Measurements from ENCODE around the gene PTPN14. TPM values are rescaled to one million over a fixed set of nuclear protein-coding genes. Genes with fewer than 3 reads are reported as not detected.

The PTPN14 gene
- polyA plus RNA-seq, 1 donor from 2014 or later = 0.07 TPM

DNA sequence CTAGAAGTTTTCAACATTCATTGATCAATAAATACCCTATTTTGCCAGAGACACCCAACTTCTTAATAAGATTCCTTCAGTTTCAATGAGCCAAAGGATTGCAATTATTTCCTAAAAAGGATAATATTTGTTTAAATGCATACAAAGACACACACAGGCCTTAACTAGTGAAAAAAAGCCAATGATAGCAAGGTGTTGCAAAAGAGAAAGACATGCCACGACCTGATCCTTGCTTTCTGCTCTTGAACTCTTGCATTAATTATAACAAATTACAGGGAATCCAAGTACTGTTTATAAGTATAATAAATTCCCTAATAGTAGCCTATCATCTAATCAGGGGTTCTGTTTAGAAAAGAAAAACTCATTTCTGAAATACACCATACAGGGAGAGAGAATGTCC, 131.1 kb downstream of the PTPN14 start:
- Histone ChIP-seq H4K20me1 (ENCODE audit: insufficient read depth) (no peaks in the 10 kb centered on the region), H3K4me3 (ENCODE audit: low read length) (no peak overlapping the region), H3K9me3 (ENCODE audit: low read length) (no peaks in the 10 kb centered on the region), H2AFZ (ENCODE audit: low read depth, low read length) (no peak overlapping the region), H3K27me3 (ENCODE audit: insufficient read depth, low read depth, low read length) (no peaks in the 10 kb centered on the region), H3K4me2 (ENCODE audit: low read length) (no peak overlapping the region), H3K36me3 (ENCODE audit: insufficient read depth, low read length) (no peaks in the 10 kb centered on the region), H3K9me2 (ENCODE audit: insufficient read depth, low read length) (no peaks in the 10 kb centered on the region), H3K9ac (ENCODE audit: low read length) (no peak overlapping the region), H3F3A (ENCODE audit: insufficient read depth, low read length, poor library complexity, severe bottlenecking) (no peaks in the 10 kb centered on the region), H3K27ac (ENCODE audit: low read length) (no peak overlapping the region), H3K79me2 (replicated peaks; ENCODE audit: insufficient read depth, low read length) (no peaks in the 10 kb centered on the region)
- TF ChIP-seq, protein P1, sequence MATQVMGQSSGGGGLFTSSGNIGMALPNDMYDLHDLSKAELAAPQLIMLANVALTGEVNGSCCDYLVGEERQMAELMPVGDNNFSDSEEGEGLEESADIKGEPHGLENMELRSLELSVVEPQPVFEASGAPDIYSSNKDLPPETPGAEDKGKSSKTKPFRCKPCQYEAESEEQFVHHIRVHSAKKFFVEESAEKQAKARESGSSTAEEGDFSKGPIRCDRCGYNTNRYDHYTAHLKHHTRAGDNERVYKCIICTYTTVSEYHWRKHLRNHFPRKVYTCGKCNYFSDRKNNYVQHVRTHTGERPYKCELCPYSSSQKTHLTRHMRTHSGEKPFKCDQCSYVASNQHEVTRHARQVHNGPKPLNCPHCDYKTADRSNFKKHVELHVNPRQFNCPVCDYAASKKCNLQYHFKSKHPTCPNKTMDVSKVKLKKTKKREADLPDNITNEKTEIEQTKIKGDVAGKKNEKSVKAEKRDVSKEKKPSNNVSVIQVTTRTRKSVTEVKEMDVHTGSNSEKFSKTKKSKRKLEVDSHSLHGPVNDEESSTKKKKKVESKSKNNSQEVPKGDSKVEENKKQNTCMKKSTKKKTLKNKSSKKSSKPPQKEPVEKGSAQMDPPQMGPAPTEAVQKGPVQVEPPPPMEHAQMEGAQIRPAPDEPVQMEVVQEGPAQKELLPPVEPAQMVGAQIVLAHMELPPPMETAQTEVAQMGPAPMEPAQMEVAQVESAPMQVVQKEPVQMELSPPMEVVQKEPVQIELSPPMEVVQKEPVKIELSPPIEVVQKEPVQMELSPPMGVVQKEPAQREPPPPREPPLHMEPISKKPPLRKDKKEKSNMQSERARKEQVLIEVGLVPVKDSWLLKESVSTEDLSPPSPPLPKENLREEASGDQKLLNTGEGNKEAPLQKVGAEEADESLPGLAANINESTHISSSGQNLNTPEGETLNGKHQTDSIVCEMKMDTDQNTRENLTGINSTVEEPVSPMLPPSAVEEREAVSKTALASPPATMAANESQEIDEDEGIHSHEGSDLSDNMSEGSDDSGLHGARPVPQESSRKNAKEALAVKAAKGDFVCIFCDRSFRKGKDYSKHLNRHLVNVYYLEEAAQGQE (IDR thresholded peaks at IDR 0.05; ENCODE audit: borderline replicate concordance) = no peak
- TF ChIP-seq POLR2AphosphoS5 (IDR thresholded peaks at IDR 0.05) (no peak), RAD21 (conservative IDR thresholded peaks at IDR 0.05) (no peak), SMC3 (conservative IDR thresholded peaks at IDR 0.05; ENCODE audit: poor library complexity) (no peak), TAF1 (IDR thresholded peaks at IDR 0.05; ENCODE audit: low read depth) (no peak), EZH2 (IDR thresholded peaks at IDR 0.05; ENCODE audit: borderline replicate concordance, insufficient read depth, low read length, poor library complexity, severe bottlenecking) (no peak), MXI1 (conservative IDR thresholded peaks at IDR 0.05; ENCODE audit: poor library complexity, severe bottlenecking) (no peak), EP300 (conservative IDR thresholded peaks at IDR 0.05; ENCODE audit: poor library complexity, severe bottlenecking) (no peak)
- TF ChIP-seq, protein P2, sequence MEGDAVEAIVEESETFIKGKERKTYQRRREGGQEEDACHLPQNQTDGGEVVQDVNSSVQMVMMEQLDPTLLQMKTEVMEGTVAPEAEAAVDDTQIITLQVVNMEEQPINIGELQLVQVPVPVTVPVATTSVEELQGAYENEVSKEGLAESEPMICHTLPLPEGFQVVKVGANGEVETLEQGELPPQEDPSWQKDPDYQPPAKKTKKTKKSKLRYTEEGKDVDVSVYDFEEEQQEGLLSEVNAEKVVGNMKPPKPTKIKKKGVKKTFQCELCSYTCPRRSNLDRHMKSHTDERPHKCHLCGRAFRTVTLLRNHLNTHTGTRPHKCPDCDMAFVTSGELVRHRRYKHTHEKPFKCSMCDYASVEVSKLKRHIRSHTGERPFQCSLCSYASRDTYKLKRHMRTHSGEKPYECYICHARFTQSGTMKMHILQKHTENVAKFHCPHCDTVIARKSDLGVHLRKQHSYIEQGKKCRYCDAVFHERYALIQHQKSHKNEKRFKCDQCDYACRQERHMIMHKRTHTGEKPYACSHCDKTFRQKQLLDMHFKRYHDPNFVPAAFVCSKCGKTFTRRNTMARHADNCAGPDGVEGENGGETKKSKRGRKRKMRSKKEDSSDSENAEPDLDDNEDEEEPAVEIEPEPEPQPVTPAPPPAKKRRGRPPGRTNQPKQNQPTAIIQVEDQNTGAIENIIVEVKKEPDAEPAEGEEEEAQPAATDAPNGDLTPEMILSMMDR (IDR thresholded peaks at IDR 0.05; ENCODE audit: poor library complexity, severe bottlenecking) = no peak

DNA sequence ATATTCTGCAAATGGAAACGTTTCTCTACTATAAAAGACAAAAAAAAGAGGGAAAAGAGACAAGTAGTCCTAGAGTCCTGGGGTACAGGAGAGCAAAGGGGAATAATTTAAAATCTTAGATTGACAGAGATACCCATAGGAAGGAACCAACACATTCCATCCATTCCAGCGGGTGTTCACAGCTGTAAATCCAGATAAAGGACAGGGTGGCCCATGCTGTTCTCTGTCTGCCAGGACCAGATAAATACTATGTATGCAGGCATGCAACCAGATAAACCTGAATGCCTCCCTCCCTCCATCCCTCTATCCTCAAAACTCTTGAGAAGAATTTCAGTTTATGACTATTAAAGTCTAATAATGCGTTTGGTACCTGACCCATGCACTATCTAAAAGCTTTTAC, 131.8 kb downstream of the PTPN14 start:
- TF ChIP-seq MXI1 (conservative IDR thresholded peaks at IDR 0.05; ENCODE audit: poor library complexity, severe bottlenecking) = no peak
- no peak for TF ChIP-seq EP300 (conservative IDR thresholded peaks at IDR 0.05; ENCODE audit: poor library complexity, severe bottlenecking)
- no peak for TF ChIP-seq RAD21 (conservative IDR thresholded peaks at IDR 0.05)
- TF ChIP-seq, protein P2 (IDR thresholded peaks at IDR 0.05; ENCODE audit: poor library complexity, severe bottlenecking) = no peak
- no peak for TF ChIP-seq SMC3 (conservative IDR thresholded peaks at IDR 0.05; ENCODE audit: poor library complexity)
- no peak for TF ChIP-seq TAF1 (IDR thresholded peaks at IDR 0.05; ENCODE audit: low read depth)
- TF ChIP-seq EZH2 (IDR thresholded peaks at IDR 0.05; ENCODE audit: borderline replicate concordance, insufficient read depth, low read length, poor library complexity, severe bottlenecking) = no peak
- no peak for TF ChIP-seq POLR2AphosphoS5 (IDR thresholded peaks at IDR 0.05)
- TF ChIP-seq, protein P1 (IDR thresholded peaks at IDR 0.05; ENCODE audit: borderline replicate concordance) = no peak
- Histone ChIP-seq H3F3A (ENCODE audit: insufficient read depth, low read length, poor library complexity, severe bottlenecking) (no peaks in the 10 kb centered on the region), H3K36me3 (ENCODE audit: insufficient read depth, low read length) (no peaks in the 10 kb centered on the region), H3K27me3 (ENCODE audit: insufficient read depth, low read depth, low read length) (no peaks in the 10 kb centered on the region), H3K27ac (ENCODE audit: low read length) (no peak overlapping the region), H3K9ac (ENCODE audit: low read length) (no peak overlapping the region), H2AFZ (ENCODE audit: low read depth, low read length) (no peak overlapping the region), H3K79me2 (replicated peaks; ENCODE audit: insufficient read depth, low read length) (no peaks in the 10 kb centered on the region), H4K20me1 (ENCODE audit: insufficient read depth) (no peaks in the 10 kb centered on the region), H3K9me3 (ENCODE audit: low read length) (no peaks in the 10 kb centered on the region), H3K9me2 (ENCODE audit: insufficient read depth, low read length) (no peaks in the 10 kb centered on the region), H3K4me3 (ENCODE audit: low read length) (no peak overlapping the region), H3K4me2 (ENCODE audit: low read length) (no peak overlapping the region)

Data from neural cell (in vitro differentiated cells).